Measurements from ENCODE around the gene PNLDC1.
"Not testable (repeated sequence)": the region's sequence is repeated elsewhere in the genome, so short reads cannot be mapped to it uniquely, and the experiment has no call there.

PNLDC1 gene

GRCh38 chr6:159819932-159820640 is 20.0 kb downstream of the PNLDC1 start:
- DNase-seq = peak; percentile 38

GRCh38 chr6:159821122-159821521 is 21.0 kb downstream of the PNLDC1 start:
- DNase-seq = no peak

- no peak for DNase-seq
Measured at GRCh38 chr6:159821726-159822125, 21.6 kb downstream of the PNLDC1 start.

GRCh38 chr6:159823953-159824352 is 23.9 kb downstream of the PNLDC1 start:
- DNase-seq = no peak

DNA sequence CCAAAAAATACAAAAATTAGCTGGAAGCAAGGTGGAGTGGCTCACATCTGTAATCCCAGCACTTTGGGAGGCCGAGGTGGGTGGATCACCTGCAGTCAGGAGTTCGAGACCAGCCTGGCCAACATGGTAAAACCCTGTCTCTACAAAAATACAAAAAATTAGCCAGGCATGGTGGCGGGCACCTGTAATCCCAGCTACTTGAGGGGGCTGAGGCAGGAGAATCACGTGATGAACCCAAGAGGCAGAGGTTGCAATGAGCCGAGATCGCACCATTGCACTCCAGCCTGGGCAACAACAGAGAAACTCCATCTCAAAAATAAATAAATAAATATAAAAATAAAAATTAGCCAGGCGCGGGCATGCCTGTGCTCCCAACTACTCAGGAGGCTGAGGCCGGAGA is 24.6 kb downstream of the PNLDC1 start:
- not testable (repeated sequence) for DNase-seq

- no peak for DNase-seq
Measured at GRCh38 chr6:159826004-159826403, 25.9 kb downstream of the PNLDC1 start.

- no peak for DNase-seq
Measured at GRCh38 chr6:159826968-159827647, 27.0 kb downstream of the PNLDC1 start.

GRCh38 chr6:159828074-159828473 is 28.0 kb downstream of the PNLDC1 start:
- no peak for DNase-seq

DNA sequence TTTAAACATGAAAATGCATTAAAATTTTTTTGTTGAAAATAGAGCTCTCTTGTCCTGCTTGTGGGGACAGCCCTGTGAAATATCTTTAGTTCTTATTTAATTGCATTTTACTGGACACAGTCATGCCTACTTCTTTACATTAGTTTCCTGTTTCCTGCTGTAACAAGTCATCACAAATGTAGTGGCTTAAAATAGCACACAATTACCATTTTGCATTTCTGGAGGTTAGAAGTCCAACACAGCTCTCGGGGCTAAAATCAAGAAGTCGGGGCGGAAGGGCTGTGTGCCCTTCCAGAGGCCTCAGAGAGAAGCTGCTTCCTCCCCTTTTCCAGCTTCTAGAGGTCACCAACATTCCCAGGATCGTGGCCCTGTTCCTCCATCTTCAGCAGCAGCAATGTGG is 29.4 kb downstream of the PNLDC1 start:
- DNase-seq = no peak

GRCh38 chr6:159830501-159831372 is 30.7 kb downstream of the PNLDC1 start:
- DNase-seq = no peak

DNA sequence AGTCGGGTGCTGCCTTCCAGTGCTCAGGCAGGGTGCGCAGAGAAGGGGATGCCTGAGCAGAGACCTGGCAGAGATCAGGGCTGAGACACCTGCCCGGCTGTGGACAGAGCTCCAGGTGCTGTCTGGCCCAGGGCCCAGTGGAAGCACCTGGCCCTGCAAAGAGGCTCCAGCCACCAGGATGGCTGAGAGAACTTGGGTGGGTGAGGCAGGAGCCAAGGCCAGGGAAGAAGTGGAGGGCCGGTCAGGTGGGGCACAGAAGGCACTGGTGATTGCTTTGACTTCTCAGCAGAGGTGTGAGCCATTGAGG is 31.2 kb downstream of the PNLDC1 start:
- no peak for DNase-seq

DNA sequence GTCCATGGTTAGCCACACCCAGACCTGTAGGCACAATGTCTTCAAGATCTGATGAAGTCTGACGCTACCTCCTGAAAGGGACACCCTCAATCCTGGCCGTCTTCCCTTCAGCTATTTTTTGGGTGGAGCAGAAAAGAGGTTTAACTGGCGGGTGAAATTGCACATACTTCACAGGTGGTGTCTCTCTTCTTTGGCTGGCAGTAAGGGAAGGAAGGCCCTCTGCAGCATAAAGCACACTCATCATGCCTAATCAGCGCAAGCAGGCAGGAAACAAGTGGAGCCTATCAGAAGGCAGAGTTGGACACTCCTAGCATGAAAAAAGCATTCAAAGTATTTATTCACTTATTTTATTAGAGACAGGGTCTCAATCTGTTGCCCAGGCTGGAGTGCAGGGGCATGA is 32.9 kb downstream of the PNLDC1 start:
- DNase-seq = no peak

DNA sequence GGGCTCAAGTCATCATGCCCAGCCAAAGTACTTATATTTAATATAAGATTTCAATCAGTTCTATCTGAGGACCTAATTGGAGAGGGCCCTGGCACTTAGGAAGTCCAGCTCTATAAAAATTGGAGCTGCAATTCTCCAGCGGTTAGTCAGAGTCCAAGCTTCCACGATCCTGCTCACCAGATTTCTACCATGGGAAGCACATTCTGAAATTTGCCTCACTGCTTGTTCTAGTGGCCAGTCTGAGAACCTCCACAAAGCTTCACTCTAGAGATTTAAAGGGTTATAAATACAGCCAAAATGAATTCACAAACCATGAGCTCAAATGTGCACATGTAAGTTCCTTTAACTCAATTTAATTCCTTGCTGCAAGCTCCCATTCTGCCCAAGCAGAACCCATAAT is 33.5 kb downstream of the PNLDC1 start:
- DNase-seq = no peak

GRCh38 chr6:159833997-159834603 is 34.0 kb downstream of the PNLDC1 start:
- no peak for DNase-seq

GRCh38 chr6:159836718-159837490 is 36.8 kb downstream of the PNLDC1 start:
- DNase-seq = no peak

DNA sequence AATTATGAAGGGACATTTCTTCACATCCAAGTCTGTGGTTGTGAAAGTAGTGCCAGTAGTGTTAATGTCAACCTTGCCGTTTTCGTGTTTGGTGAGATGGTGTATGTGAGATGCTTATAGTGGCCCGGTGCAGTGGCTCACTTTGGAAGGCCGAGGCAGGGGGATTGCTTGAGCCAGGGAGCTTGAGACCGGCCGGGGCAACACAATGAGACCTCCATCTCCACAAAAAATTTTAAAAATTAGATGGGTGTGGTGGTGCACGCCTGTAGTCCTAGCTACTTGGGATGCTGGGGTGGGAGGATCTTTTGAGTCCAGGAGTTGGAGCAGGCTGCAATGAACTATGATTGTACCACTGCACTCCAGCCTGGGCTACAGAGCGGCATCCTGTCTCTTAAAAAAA is 37.4 kb downstream of the PNLDC1 start:
- no peak for DNase-seq

- no peak for DNase-seq
Measured at GRCh38 chr6:159838020-159838744, 38.1 kb downstream of the PNLDC1 start.

GRCh38 chr6:159842035-159842434 is 42.0 kb downstream of the PNLDC1 start:
- no peak for DNase-seq

- DNase-seq = no peak
Measured at GRCh38 chr6:159844737-159845645, 44.9 kb downstream of the PNLDC1 start.

DNA sequence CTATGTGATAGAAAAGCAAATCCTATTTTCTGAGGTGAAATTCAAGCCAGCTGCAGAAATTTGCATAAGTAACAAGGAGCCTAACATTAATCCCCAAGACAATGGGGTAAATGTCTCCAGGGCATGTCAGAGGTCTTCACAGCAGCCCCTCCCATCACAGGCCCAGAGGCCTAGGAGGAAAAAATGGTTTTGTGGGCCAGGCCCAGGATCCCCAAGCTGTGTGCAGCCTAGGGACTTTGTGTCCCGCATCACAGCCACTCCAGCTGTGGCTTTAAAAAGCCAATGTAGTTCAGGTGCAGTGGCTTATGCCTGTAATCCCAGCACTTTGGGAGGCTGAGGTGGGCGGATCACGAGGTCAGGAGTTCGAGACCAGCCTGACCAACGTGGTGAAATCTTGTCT is 48.5 kb downstream of the PNLDC1 start:
- peak; percentile 3 for DNase-seq

DNA sequence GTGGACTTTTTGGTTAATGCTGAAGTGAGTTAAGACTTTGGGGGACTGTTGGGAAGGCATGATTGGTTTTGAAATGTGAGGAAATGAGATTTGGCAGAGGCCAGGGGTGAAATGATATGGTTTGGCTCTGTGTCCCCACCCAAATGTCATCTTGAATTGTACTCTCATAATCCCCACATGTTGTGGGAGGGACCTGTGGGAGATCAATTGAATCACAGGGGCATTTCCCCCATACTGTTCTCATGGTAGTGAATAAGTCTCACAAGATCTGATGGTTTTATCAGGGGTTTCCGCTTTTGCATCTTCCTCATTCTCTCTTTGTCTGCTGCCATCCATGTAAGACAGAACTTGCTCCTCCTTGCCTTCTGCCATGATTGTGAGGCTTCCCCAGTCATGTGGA is 49.8 kb downstream of the PNLDC1 start:
- DNase-seq = peak; percentile 6

Measured in stimulated activated CD8-positive, alpha-beta memory T cell treated with anti-CD3 and anti-CD28 coated beads, Interleukin-4, amount 100 ng/mL, for 48 hours (primary cell).